Thyroid gland (tissue), 4 donors: ENCODE measurements around the gene OR2A2. TPM values are rescaled to one million over a fixed set of nuclear protein-coding genes. Genes with fewer than 3 reads are reported as not detected.

Source experiments
- DNase-seq, 2 donors: peaks; one replicate each; pipeline ENCODE4 v3.0.0-alpha.2; 2019
- H3K27ac ChIP-seq, 3 donors: fragments of 200-600 bp; sonication (generic); 1 replicate in 2 of 3; 2 replicates in 1 of 3; pipeline ENCODE4 v1.5.1; 2016 to 2019; ENCODE audit warnings: mild to moderate bottlenecking in 1 of 3, moderate library complexity in 1 of 3
- H3K27me3 ChIP-seq: fragments of 200-600 bp; sonication (generic); one replicate; pipeline ENCODE4 v1.5.1; 2019
- H3K36me3 ChIP-seq, 2 donors: fragments of 200-600 bp; sonication (generic); one replicate each; pipeline ENCODE4 v1.5.1; 2016 to 2019
- H3K4me1 ChIP-seq, 2 donors: fragments of 200-600 bp; sonication (generic); one replicate each; pipeline ENCODE4 v1.5.1; 2017 to 2019
- H3K4me3 ChIP-seq, 3 donors: fragments of 200-600 bp; sonication (generic); replicated peaks in 1 of 3; 1 replicate in 2 of 3; 2 replicates in 1 of 3; pipeline ENCODE4 v1.5.1; 2016; ENCODE audit warnings: mild to moderate bottlenecking in 1 of 3
- H3K9me3 ChIP-seq: fragments of 200-600 bp; sonication (generic); one replicate; pipeline ENCODE4 v1.5.1; 2017
- POLR2A ChIP-seq, 2 donors: fragments of 450-650 bp; IDR thresholded peaks; one replicate each; pipeline ENCODE4 v1.6.1; 2017; ENCODE audit warnings: antibody characterized with exemption in 2 of 2, mild to moderate bottlenecking in 2 of 2, moderate library complexity in 1 of 2
- WGBS, 2 donors: methylation state at CpG; one replicate each; pipeline ENCODE4 v1.1.5; 2017; 5-methylcytosine and 5-hydroxymethylcytosine counted together
- intact Hi-C: fragments of 100-400 bp; cut with DNase I; formaldehyde crosslinking; loops from one replicate; pipeline ENCODE4 v1.15.1; 2023
- total RNA-seq, 4 donors: library from RNA; depleted of rRNA; stranded (reverse); fragments of >200 nt; gene quantifications; one replicate each; pipeline ENCODE4 v1.2.3, GENCODE V29; 2016
- TF ChIP-seq, protein P1 (sequence below), 6 experiments: fragments of 200-600 bp in 3 of 6; fragments of 450-650 bp in 3 of 6; sonication (generic) in 3 of 6; IDR thresholded peaks; one replicate each; pipeline ENCODE4 v1.5.1; 2016 to 2019; ENCODE audit warnings: antibody characterized with exemption in 6 of 6, mild to moderate bottlenecking in 2 of 6, inconsistent platforms in 1 of 6, moderate library complexity in 1 of 6

OR2A2 gene
- total RNA-seq, 4 donors from 2014 or later: not detected

GRCh38 chr7:144100607-144101006 is 8.8 kb upstream of the OR2A2 start:
- TF ChIP-seq POLR2A (IDR thresholded peaks at IDR 0.05): no peak
- TF ChIP-seq, protein P1, sequence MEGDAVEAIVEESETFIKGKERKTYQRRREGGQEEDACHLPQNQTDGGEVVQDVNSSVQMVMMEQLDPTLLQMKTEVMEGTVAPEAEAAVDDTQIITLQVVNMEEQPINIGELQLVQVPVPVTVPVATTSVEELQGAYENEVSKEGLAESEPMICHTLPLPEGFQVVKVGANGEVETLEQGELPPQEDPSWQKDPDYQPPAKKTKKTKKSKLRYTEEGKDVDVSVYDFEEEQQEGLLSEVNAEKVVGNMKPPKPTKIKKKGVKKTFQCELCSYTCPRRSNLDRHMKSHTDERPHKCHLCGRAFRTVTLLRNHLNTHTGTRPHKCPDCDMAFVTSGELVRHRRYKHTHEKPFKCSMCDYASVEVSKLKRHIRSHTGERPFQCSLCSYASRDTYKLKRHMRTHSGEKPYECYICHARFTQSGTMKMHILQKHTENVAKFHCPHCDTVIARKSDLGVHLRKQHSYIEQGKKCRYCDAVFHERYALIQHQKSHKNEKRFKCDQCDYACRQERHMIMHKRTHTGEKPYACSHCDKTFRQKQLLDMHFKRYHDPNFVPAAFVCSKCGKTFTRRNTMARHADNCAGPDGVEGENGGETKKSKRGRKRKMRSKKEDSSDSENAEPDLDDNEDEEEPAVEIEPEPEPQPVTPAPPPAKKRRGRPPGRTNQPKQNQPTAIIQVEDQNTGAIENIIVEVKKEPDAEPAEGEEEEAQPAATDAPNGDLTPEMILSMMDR (IDR thresholded peaks at IDR 0.05): no peak
- WGBS, 2 donors: 74% methylated on average over 3 of the region's 3 CpGs
- DNase-seq: no peak
- intact Hi-C loops: no loop called here
- no peaks in the 10 kb centered on the region for H3K9me3 ChIP-seq
- no peaks in the 10 kb centered on the region for H3K36me3 ChIP-seq
- H3K4me3 ChIP-seq: no peak overlapping the region
- no peaks in the 10 kb centered on the region for H3K4me1 ChIP-seq
- H3K27ac ChIP-seq: no peak overlapping the region
- H3K27me3 ChIP-seq: no peaks in the 10 kb centered on the region

DNA sequence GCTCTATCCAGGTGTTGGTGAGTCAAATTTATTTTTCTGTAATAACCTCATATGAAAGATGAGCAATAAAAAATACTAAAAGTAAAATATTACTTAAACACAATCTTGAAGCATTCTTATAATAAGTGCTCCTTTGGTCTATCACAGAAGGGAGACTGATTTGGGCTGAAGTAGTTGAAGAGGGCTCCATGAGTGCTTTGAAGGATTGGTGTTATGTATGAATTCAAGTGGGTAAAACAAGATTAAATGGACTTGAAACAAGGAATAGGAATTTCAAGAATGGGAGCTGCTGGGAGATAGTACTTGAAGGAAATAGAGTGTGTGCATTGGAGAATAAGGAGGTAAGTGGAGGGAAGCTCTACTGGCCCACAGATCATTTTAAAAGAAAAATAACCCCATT is 7.3 kb upstream of the OR2A2 start:
- Histone ChIP-seq H3K9me3 (no peaks in the 10 kb centered on the region), H3K27me3 (no peaks in the 10 kb centered on the region), H3K27ac (no peak overlapping the region), H3K4me3 (no peak overlapping the region), H3K4me1 (no peaks in the 10 kb centered on the region), H3K36me3 (no peaks in the 10 kb centered on the region)
- no peak for TF ChIP-seq POLR2A (IDR thresholded peaks at IDR 0.05)
- TF ChIP-seq, protein P1 (IDR thresholded peaks at IDR 0.05): no peak
- DNase-seq: no peak
- intact Hi-C loops: no loop called here

- Histone ChIP-seq H3K4me1 (no peaks in the 10 kb centered on the region), H3K36me3 (no peaks in the 10 kb centered on the region), H3K27me3 (no peaks in the 10 kb centered on the region), H3K9me3 (no peaks in the 10 kb centered on the region), H3K27ac (no peak overlapping the region), H3K4me3 (no peak overlapping the region)
- DNase-seq: no peak
- TF ChIP-seq, protein P1 (IDR thresholded peaks at IDR 0.05): no peak
- no peak for TF ChIP-seq POLR2A (IDR thresholded peaks at IDR 0.05)
- intact Hi-C loops: no loop called here
These were observed 4.2 kb upstream of the OR2A2 start for GRCh38 chr7:144105211-144105610.

- TF ChIP-seq POLR2A (IDR thresholded peaks at IDR 0.05): no peak
- TF ChIP-seq, protein P1 (IDR thresholded peaks at IDR 0.05): no peak
- Histone ChIP-seq H3K4me1 (no peaks in the 10 kb centered on the region), H3K9me3 (no peaks in the 10 kb centered on the region), H3K27ac (no peak overlapping the region), H3K36me3 (no peaks in the 10 kb centered on the region), H3K4me3 (no peak overlapping the region), H3K27me3 (no peaks in the 10 kb centered on the region)
- intact Hi-C loops: no loop called here
- WGBS, 2 donors: 84 to 85% methylated on average over 5 of the region's 5 CpGs
- no peak for DNase-seq
These were observed 889 bp downstream of the OR2A2 start for GRCh38 chr7:144110272-144110671.

GRCh38 chr7:144113651-144114050 is 4.3 kb downstream of the OR2A2 start:
- 71 to 77% methylated on average over 1 of the region's 1 CpG for WGBS, 2 donors
- no peak for TF ChIP-seq POLR2A (IDR thresholded peaks at IDR 0.05)
- TF ChIP-seq, protein P1 (IDR thresholded peaks at IDR 0.05): no peak
- no peak for DNase-seq
- Histone ChIP-seq H3K4me3 (no peak overlapping the region), H3K9me3 (no peaks in the 10 kb centered on the region), H3K27me3 (no peaks in the 10 kb centered on the region), H3K36me3 (no peaks in the 10 kb centered on the region), H3K4me1 (no peaks in the 10 kb centered on the region), H3K27ac (no peak overlapping the region)
- intact Hi-C loops: no loop called here
